Measurements from ENCODE around the gene USP33.

USP33 gene

GRCh38 chr1:77673030-77673429 lies 86.6 kb downstream of the USP33 start:
- no peak for DNase-seq (ENCODE audit: low read depth)
- H3K4me3 ChIP-seq (ENCODE audit: low read depth, low read length) = no peak overlapping the region
- no peak for TF ChIP-seq CTCF (IDR thresholded peaks at IDR 0.05; ENCODE audit: low read depth, low read length, missing control alignments)

GRCh38 chr1:77672374-77672773 lies 87.3 kb downstream of the USP33 start:
- H3K4me3 ChIP-seq (ENCODE audit: low read depth, low read length) = no peak overlapping the region; the same call in 1 of the 2 replicates
- TF ChIP-seq CTCF (IDR thresholded peaks at IDR 0.05; ENCODE audit: low read depth, low read length, missing control alignments) = no peak

GRCh38 chr1:77671836-77672235 lies 87.8 kb downstream of the USP33 start:
- H3K4me3 ChIP-seq (ENCODE audit: low read depth, low read length) = no peak overlapping the region; the same call in 1 of the 2 replicates
- no peak for TF ChIP-seq CTCF (IDR thresholded peaks at IDR 0.05; ENCODE audit: low read depth, low read length, missing control alignments)

More at GRCh38 chr1:77672374-77672773, 87.3 kb downstream of the USP33 start:
- no peak for DNase-seq (ENCODE audit: low read depth)

GRCh38 chr1:77670330-77670729 lies 89.3 kb downstream of the USP33 start:
- no peak for TF ChIP-seq CTCF (IDR thresholded peaks at IDR 0.05; ENCODE audit: low read depth, low read length, missing control alignments)

More at GRCh38 chr1:77671836-77672235, 87.8 kb downstream of the USP33 start:
- no peak for DNase-seq (ENCODE audit: low read depth)

GRCh38 chr1:77668924-77669449 lies 90.7 kb downstream of the USP33 start:
- no peak for DNase-seq (ENCODE audit: low read depth)
- TF ChIP-seq CTCF (IDR thresholded peaks at IDR 0.05; ENCODE audit: low read depth, low read length, missing control alignments) = no peak
- no peak overlapping the region for H3K4me3 ChIP-seq (ENCODE audit: low read depth, low read length)

More at GRCh38 chr1:77670330-77670729, 89.3 kb downstream of the USP33 start:
- no peak for DNase-seq (ENCODE audit: low read depth)
- H3K4me3 ChIP-seq (ENCODE audit: low read depth, low read length) = no peak overlapping the region

GRCh38 chr1:77664939-77665516 lies 94.6 kb downstream of the USP33 start:
- no peak for TF ChIP-seq CTCF (IDR thresholded peaks at IDR 0.05; ENCODE audit: low read depth, low read length, missing control alignments)
- no peak overlapping the region for H3K4me3 ChIP-seq (ENCODE audit: low read depth, low read length)
- DNase-seq (ENCODE audit: low read depth) = no peak

- no peak for TF ChIP-seq CTCF (IDR thresholded peaks at IDR 0.05; ENCODE audit: low read depth, low read length, missing control alignments)
- no peak for DNase-seq (ENCODE audit: low read depth)
- H3K4me3 ChIP-seq (ENCODE audit: low read depth, low read length) = no peak overlapping the region
Observed at GRCh38 chr1:77661696-77662095, 98.0 kb downstream of the USP33 start.
